PFSK-1 (cell line): ENCODE measurements around the gene GATC.

ENCODE experiments used
- FOXP2 ChIP-seq: optimal IDR thresholded peaks from 2 replicates; pipeline ENCODE3; 2011; ENCODE audit warnings: borderline replicate concordance, control low read depth, inconsistent platforms; ENCODE audit not compliant: insufficient read depth; ENCODE audit errors: extremely low read length, extremely low read depth
- POLR2AphosphoS5 ChIP-seq: IDR thresholded peaks from 2 replicates; pipeline ENCODE4 v1.6.1; 2012; ENCODE audit warnings: low read depth, mild to moderate bottlenecking, control low read depth, low read length, moderate library complexity
- REST ChIP-seq, 2 experiments: IDR thresholded peaks; 2 replicates each; pipeline versions ENCODE4 v1.6.1 to v1.8.0; 2011 to 2012; ENCODE audit warnings: low read depth in 2 of 2, low read length in 2 of 2, control low read depth in 1 of 2, inconsistent platforms in 1 of 2, mild to moderate bottlenecking in 1 of 2, moderate library complexity in 1 of 2; ENCODE audit not compliant: insufficient read depth in 1 of 2
- SIN3A ChIP-seq: IDR thresholded peaks from 2 replicates; pipeline ENCODE4 v1.6.1; 2012; ENCODE audit warnings: mild to moderate bottlenecking, low read length, moderate library complexity, borderline replicate concordance; ENCODE audit not compliant: insufficient read depth
- TAF1 ChIP-seq: IDR thresholded peaks from 2 replicates; pipeline ENCODE4 v1.6.1; 2012; ENCODE audit warnings: low read length, control low read depth, borderline replicate concordance; ENCODE audit not compliant: insufficient read depth

The GATC gene

DNA sequence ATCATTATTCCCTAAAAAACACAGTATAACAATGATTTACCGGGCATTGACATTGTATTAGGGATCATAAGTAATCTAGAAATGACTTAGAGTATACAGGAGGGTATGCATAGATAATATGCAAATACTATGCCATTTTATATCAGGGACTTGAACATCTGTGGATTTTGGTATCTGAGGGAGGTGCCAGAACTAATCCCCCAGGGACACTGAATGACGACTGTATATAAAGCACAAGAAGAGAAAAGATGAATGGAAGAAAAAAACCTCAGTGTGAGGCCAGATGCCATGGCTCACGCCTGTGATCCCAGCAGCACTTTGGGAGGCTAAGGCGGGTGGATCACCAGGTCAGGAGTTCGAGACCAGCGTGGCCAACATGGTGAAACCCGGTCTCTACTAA, 33.8 kb upstream of the GATC start:
- TF ChIP-seq FOXP2: no peak
- no peak for TF ChIP-seq POLR2AphosphoS5
- no peak for TF ChIP-seq SIN3A
- TF ChIP-seq TAF1: no peak

- TF ChIP-seq TAF1 (no peak), REST (IDR thresholded peaks at IDR 0.05; ENCODE audit: insufficient read depth in 1 of 2, low read depth in 2 of 2, low read length in 2 of 2) (no peak)
These were observed 32.1 kb upstream of the GATC start for GRCh38 chr12:120413901-120414695.

- TF ChIP-seq POLR2AphosphoS5 (no peak), SIN3A (no peak), FOXP2 (no peak), REST (IDR thresholded peaks at IDR 0.05; ENCODE audit: insufficient read depth in 1 of 2, low read depth in 2 of 2, low read length in 2 of 2) (no peak), TAF1 (no peak)
These were observed 29.6 kb upstream of the GATC start for GRCh38 chr12:120416490-120417216.

- TF ChIP-seq REST (IDR thresholded peaks at IDR 0.05; ENCODE audit: insufficient read depth in 1 of 2, low read depth in 2 of 2, low read length in 2 of 2): no peak
- TF ChIP-seq FOXP2: no peak
These were observed 28.2 kb upstream of the GATC start for GRCh38 chr12:120417917-120418580.

- no peak for TF ChIP-seq SIN3A
- no peak for TF ChIP-seq FOXP2
- no peak for TF ChIP-seq TAF1
- no peak for TF ChIP-seq POLR2AphosphoS5
- TF ChIP-seq REST (IDR thresholded peaks at IDR 0.05; ENCODE audit: insufficient read depth in 1 of 2, low read depth in 2 of 2, low read length in 2 of 2): no peak
These were observed 24.5 kb upstream of the GATC start for GRCh38 chr12:120421701-120422100.
